Spleen (tissue), 7 donors: ENCODE data around the gene CEP44.

ENCODE experiments used
- POLR2AphosphoS5 ChIP-seq, 3 donors: sonication (generic); formaldehyde crosslinking; IDR thresholded peaks; one replicate each; pipeline ENCODE4 v1.5.1; 2017; ENCODE audit warnings: antibody characterized with exemption in 3 of 3
- TF ChIP-seq, protein P1 (sequence below), 11 experiments: fragments of 200-600 bp in 7 of 11; fragments of 450-650 bp in 4 of 11; sonication (generic) in 4 of 11; IDR thresholded peaks in 8 of 11; conservative IDR thresholded peaks in 3 of 11; 1 replicate in 7 of 11; 2 replicates in 4 of 11; pipeline versions ENCODE4 v1.4.0 to v1.8.0; 2016 to 2021; ENCODE audit warnings: antibody characterized with exemption in 11 of 11, inconsistent platforms in 4 of 11, mild to moderate bottlenecking in 1 of 11
- donor health status: DM: no; HTN: no; CAD: no; lungs with moderate emphysema.
- donor health status: DM: no; HTN: no; CAD: no.
- donor health status: DM: no; HTN: no; CAD: no.

DNA sequence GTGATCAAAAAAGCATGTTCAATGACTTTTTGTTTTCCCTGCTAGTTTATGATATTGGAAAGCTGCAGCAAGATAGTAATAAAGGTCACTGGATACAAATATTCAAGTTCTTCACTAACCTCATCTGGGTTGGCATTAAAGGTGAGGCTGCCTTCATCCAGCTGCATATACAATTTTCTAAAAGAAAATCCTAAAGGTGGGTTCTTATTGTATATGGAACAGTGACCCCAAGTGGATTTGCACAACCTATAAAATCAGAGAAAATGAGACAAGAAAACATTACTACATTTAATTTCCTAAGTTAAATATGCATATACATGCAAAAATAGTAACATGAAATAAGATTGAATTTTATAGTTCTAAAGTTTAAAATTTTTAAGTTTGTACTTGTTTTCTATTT is 24.1 kb upstream of the CEP44 start:
- TF ChIP-seq, protein P1, sequence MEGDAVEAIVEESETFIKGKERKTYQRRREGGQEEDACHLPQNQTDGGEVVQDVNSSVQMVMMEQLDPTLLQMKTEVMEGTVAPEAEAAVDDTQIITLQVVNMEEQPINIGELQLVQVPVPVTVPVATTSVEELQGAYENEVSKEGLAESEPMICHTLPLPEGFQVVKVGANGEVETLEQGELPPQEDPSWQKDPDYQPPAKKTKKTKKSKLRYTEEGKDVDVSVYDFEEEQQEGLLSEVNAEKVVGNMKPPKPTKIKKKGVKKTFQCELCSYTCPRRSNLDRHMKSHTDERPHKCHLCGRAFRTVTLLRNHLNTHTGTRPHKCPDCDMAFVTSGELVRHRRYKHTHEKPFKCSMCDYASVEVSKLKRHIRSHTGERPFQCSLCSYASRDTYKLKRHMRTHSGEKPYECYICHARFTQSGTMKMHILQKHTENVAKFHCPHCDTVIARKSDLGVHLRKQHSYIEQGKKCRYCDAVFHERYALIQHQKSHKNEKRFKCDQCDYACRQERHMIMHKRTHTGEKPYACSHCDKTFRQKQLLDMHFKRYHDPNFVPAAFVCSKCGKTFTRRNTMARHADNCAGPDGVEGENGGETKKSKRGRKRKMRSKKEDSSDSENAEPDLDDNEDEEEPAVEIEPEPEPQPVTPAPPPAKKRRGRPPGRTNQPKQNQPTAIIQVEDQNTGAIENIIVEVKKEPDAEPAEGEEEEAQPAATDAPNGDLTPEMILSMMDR (IDR thresholded peaks at IDR 0.05 in 8 of 11, conservative IDR thresholded peaks at IDR 0.05 in 3 of 11) = no peak
- no peak for TF ChIP-seq POLR2AphosphoS5 (IDR thresholded peaks at IDR 0.05)
